H1 (cell line): Measurements from ENCODE around the gene MIPOL1. TPM values are rescaled to one million over a fixed set of nuclear protein-coding genes. Genes with fewer than 3 reads are reported as not detected.

Experiments
- polyA plus RNA-seq, 7 experiments: library from polyadenylated mRNA; depleted of rRNA in 3 of 7; stranded (reverse) in 5 of 7; unstranded in 2 of 7; fragments of >200 nt in 5 of 7; fragments of 200-250 nt in 2 of 7; gene quantifications; 1 replicate in 5 of 7; 2 replicates in 1 of 7; 4 replicates in 1 of 7; pipeline versions ENCODE4 v1.2.1 to v1.2.3, GENCODE V29; 2011 to 2013; ENCODE audit warnings: missing spikeins in 2 of 7, mixed read lengths in 2 of 7
- small RNA-seq: library from polyadenylated mRNA; stranded (forward); fragments of <200 nt; extraction: miRNeasy Mini kit (QIAGEN cat#:217004); gene quantifications from one replicate; pipeline ENCODE3, GENCODE V24; 2013; ENCODE audit not compliant: insufficient read depth
- total RNA-seq: library from RNA; stranded (reverse); fragmentation: NEBNext Ultra II Directional; extraction: Animal tissue kit (Norgen Biotek cat#: 25700); gene quantifications from 2 replicates; pipeline ENCODE4 v1.2.1, GENCODE V29; 2021

MIPOL1 gene
- total and polyA plus RNA-seq, 2 of the 8 experiments (the other 6 are each of a cell fraction or from before 2014, with no cell fraction given) = 2.8 to 23.9 TPM

Small RNAs within 50 kb of the gene (small RNA-seq; reads per million reads assigned to genes)
- gene RNU6-273P (not detected), gene RNU6-886P (not detected)

Other genes starting within 250 kb of the MIPOL1 start
- 6.9 and 8.7 TPM in 2 replicates for gene SLC25A21, start 25.3 kb upstream of the MIPOL1 start, total RNA-seq
- gene SLC25A21, start 25.3 kb upstream of the MIPOL1 start, polyA plus RNA-seq (2011; rRNA removed) = 1.9 and 15.7 TPM in 2 replicates